ELF-1 (cell line): ENCODE measurements around the gene NTRK1.
A peak's percentile ranks its signal among the peaks of the same experiment; 100 is the strongest.

ENCODE experiments used
- DNase-seq: peaks from one replicate; pipeline ENCODE4 v3.0.0-alpha.2; 2016; ENCODE audit warnings: low read depth, low spot score

The NTRK1 gene

DNA sequence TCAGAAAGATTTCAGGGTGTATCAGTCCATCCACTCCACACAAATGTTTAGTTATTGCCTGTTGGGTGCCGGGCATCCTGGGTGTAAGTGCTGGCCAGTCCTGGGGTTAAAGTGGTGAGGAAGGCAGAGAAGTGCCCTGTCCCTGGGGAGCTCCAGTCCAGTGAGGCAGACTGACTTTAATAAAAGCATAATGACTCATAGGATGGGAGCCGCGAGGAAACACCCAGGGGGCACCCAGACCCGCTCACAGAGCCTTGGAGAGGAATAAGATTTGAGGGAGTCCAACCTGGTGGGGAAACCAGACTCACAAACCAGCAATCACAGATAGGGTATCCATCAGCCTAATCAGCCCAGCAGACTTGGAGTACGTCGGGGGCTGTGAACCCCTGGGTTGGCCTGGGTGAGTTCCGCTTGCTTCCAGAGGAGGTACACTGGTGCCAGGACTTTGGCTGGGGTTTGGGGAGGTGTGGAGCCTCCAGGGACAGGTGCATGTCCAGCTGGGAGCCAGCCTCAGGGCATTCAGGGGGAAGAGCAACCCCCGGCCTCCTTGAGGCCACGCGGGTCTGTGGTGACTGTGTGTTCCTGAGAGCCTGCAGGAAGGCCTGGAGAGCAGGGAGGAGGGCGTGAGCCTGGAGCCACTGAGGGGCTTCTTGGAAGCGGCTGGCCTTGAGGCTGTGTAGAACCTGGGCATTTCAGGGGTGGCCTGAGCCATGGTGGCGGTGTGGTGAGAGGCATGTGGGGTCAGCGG lies 36.6 kb downstream of the NTRK1 start:
- DNase-seq, result peak; percentile 52

DNA sequence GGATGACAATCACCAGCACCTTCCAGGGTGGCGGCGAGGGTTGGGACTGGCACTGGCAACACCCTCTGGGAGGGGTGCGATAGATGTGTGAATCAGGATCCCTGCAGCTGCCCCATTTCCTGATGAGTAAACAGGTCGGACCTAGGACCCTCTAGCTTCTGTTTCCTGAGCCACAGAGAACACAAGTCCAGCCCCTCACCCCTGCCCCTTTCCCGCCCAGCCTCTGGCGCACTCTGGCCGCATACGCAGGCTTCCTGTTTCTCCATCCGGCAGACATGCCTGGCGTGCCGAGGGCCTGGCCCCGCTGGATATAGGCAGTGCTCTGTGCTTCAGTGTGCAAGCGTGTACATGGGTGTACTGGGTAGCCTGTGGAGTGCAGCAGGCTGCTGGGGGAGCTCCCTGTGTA lies 37.5 kb downstream of the NTRK1 start:
- DNase-seq, result peak; percentile 84

DNA sequence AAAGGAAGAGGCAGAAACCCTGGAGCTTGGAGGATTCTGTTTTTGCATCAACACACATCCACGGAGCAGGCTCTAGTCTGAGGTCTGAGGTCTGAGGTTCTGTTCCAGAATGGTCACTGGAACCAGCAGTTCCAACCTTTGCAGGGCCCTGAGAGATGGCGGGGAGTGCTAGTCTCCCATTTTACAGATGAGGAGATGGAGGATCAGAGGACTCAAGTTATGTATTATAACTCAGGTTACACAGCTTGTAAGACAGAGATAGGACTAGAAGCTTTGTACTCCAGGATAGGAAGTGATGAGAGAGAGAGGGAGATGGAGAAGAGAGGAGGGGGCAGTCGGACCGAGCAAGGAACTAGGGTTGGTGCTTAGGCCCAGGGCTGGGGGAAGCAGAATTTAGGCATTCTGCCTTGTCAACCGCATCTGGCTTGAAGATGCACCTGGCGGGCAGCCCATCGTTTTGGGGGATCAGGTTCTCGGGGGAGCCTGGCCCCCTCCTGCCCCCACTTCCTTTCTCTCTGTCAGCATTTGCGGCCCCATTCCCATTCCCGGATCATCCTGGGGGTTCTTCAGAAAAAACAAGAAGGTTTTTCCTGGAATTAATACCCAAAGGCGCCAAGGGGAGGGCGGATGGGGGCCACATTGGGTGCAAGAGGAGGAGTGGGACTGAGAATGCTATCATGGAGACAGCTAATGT lies 38.5 kb downstream of the NTRK1 start:
- no peak for DNase-seq

DNA sequence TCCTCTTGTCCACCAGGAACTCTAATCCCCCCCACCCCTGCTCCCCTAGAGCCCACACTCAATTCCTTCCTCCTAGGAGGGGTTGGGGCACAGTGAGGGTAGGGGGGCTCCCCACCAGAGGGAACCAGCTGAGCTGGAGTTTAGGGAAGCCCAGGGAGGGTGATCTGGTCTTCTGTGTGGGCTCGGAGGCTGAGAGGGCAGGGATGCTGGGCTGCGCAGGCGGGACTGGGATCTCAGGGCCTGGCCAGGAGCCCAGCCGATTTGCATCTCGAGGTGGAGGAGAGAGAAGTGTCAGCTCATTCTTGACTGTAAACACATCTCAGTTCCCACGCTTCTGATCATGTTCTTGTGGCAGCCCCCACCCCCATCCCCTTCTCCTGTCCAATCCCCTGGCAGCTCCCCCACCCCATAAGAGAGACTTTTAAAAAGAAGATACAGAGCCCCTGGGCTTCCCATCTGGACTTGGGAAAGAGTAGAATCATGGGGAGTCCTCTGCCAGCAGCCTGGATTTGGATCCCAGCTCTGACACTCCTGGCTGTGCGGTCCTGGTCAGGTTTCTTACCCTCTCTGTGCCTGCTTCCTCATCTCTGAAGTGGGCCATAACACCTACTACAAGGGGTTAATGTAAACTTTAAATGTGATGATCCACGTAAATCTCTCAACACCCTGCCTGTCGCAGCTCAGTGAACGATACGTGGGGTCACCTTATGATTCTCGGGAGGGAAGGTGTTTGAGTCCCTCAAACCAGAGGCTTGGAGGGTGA lies 39.5 kb downstream of the NTRK1 start:
- no peak for DNase-seq

DNA sequence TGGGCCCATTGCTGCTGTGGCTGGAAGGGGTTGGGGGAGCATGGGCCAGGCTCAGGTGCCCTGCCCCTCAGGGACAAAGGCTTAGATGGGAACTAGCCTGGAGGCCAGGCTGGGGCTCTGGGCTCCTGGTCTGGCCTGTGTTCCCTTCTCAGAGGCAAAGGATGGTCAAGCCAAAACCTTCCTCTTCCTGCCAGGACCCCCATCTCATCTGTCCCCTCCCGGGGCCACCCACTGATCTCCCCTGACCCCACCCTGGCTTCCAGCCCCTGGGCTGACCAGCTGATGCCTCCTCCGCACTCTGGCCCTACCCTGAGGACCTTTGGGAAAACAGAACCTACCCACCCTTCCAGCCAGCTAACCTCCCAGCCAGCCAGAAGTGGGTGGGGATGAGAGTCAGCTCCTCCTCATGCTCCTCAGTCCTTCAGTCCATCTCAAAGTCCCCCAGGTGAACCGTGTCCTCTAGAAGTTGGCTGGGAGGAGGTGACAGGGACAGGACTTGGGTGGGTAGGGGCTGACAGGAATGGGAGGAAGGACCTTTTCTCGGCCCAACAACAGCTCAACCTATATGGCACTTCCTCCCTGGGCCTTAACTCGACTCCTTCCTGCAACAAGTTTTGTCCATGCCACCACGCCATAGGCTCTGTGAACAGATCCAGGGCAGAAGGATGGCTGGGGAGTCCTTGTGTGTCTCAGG lies 40.4 kb downstream of the NTRK1 start:
- no peak for DNase-seq

DNA sequence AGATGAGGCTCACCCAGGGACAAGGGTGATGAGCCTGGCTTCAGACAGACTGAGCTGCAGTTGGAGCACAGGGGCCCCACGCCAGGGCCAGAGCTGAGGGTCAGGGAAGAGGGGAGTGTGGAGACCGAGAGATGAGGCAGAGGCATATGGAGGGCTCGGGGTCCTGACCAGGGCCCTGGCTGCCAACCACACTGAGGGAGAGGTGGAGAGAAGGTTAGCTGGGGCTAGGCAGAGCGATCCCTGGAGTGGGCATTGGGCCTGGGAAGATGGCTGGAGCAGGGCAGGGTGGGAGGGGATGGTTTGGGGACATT lies 40.9 kb downstream of the NTRK1 start:
- no peak for DNase-seq

DNA sequence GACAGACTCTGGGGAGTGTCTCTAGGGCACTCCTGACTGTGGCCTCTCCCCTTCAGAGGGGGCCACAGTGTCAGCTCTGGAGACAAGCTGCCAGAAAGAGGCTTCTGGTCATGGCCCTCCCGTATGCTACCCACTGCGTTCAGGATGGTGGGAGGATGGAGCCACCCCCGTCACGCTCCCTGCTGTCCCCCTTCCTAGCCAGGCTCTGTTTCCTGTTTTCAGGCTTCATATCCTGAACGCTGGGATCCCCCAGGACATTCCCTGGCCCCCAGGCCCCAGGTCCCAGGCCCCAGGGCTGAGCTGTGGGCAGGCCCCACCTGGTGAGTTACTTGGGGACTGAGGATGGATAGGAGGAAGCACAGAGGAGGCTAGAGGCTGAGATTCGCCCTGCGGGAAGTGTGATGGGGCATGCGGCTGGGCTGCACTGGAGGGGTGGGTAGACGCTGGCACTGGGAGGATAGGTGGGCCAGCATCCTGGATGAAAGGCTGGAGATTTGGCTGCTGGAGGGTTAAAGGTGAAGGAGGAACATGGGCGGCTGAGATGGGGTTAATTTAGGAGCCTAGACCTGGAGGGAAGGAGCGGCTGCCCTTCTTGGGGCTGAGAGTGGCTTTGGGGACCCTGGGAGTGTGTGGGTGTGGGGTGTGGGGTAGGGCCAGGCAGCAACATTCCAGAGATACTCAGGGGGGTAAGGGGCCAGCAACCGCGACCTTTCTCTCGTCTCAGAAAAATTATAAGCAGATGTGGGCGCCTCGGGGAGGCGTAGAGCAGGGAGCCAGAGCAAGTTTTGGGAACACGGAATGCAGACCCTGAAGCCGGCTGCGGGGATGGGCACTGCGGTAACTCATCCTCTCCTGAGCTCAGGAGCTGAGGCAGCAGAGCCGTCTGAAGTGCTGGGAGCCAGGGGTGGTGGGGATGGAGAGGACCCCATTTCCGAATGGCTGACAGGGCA lies 41.6 kb downstream of the NTRK1 start:
- DNase-seq, result no peak

DNA sequence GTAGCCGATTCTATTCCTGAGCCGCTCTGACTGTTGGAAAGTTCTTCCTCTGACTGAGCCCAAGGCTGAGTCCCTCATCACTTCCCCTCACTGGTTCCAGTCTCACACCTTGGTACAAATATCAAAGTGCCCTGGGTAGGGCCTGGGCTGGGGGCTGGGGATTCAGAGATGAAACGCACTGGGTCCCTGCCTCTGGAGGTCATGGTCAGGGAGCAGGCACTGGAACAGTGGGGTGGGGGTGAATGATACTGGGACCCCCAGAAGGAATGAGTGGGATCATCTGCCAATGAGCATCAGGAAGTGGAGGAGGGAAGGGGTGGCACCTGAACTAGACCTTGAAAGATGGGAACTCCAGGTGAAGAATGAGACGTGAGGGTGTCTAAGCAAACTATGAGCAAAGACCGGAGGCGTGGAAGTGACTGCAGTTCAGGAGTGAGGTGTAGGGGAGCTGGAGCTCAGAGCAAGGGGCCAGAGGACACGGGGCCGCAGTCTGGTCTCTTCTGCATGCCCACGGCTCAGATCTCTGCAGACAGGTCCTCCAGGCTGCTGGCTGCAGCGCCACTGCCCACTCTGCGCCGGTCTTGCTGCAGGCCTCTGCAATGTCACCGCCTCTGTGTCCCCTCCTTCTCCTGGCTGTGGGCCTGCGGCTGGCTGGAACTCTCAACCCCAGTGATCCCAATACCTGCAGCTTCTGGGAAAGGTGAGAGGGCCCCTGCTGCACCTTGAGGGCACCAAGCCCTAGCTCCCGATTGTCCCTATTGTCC lies 42.8 kb downstream of the NTRK1 start:
- no peak for DNase-seq

DNA sequence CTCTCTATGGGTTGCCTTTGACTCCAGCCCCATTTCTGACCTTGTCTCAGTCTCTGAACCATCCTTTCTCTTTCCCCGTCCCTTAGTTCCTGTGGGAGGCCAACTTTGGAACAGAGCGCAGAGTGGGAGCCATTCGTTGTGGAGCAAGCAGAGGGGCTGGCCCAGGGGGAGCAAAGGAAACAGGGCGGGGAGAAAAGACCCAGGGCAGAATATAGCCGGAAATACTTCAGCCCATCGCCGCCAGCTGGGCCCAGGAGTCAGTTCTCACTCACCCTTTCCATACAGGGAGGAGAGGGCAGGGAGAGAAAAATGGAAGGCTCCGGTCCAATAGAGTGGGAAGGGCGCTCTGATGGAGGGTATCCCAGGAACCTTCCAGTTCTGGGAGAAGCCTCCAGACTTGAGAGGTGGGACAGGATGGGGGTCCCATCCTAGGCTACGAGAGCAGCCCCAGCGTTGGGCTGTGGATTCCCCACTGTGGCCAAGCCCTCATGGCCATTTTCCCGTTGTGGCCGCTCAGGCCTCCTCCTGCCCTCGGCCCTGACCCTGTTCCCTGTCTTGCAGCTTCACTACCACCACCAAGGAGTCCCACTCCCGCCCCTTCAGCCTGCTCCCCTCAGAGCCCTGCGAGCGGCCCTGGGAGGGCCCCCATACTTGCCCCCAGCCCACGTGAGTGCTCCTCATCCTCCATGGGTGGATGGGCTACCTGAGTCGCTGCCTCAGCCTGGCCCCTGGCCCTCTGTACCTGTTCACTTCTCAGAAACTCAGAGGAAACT lies 43.7 kb downstream of the NTRK1 start:
- no peak for DNase-seq

DNA sequence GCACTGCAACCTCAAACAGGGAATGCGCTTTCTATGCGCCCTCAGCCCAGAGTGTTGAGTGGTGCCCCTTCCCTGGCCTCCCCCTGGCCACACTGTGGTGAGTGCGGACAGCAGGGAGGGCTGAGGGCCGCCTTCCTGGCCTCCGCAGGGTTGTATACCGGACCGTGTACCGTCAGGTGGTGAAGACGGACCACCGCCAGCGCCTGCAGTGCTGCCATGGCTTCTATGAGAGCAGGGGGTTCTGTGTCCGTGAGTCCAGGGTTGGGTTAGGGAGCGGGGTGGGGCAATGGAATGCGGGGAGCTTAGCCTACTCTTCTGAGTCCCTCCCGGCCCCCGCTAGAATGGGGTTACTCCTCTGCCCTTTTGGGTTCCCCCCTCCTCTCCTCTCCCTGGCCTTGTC lies 44.5 kb downstream of the NTRK1 start:
- no peak for DNase-seq

DNA sequence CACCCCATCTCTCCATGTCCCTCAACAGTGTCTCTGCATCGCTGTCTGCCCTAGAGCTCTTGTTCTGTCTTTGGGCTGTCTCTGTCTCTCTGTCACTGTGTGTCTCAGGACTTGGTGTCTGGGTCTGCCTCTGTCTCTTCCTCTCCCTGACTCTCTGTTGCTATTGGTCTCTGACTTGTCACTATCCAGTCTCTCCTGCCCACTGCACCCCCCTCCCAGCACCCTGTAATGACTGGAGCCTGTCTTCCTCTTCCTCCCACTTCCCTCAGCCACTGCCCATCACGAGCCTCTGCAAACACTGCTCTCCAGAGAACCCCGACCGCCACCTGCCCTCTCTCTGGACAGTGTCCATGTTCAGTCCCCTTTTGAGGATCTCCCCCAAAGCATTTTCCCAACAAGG lies 45.0 kb downstream of the NTRK1 start:
- no peak for DNase-seq

DNA sequence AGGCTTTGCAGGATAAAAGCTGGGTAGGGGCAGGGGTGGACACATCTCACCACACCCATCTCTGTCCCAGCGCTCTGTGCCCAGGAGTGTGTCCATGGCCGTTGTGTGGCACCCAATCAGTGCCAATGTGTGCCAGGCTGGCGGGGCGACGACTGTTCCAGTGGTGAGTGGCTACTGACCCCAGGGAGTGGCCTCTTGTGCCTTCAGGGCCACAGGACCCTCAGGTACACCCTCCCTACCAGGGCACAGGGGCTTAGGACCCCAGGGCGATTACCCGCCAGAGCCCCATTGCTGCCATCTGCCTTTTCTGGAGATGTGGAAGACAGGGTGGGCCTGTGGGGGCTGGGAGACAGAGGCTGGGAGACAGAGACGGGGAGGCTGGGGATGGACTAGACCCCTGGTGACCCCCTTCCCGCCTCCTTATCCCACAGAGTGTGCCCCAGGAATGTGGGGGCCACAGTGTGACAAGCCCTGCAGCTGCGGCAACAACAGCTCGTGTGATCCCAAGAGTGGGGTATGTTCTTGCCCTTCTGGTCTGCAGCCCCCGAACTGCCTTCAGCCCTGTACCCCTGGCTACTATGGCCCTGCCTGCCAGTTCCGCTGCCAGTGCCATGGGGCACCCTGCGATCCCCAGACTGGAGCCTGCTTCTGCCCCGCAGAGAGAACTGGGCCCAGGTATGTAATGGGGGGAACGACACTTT lies 45.7 kb downstream of the NTRK1 start:
- DNase-seq, result no peak

DNA sequence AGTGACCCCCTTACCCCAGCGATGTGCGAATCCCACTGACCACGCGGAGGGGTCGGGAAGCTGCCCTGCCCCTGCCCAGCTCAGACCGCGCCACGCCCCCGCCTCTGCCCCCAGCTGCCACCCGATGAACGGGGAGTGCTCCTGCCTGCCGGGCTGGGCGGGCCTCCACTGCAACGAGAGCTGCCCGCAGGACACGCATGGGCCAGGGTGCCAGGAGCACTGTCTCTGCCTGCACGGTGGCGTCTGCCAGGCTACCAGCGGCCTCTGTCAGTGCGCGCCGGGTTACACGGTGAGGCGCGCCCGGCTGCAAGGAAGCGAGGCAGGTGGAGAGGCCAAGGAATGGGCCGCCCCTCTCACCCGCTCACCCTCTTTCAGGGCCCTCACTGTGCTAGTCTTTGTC lies 47.9 kb downstream of the NTRK1 start:
- no peak for DNase-seq

DNA sequence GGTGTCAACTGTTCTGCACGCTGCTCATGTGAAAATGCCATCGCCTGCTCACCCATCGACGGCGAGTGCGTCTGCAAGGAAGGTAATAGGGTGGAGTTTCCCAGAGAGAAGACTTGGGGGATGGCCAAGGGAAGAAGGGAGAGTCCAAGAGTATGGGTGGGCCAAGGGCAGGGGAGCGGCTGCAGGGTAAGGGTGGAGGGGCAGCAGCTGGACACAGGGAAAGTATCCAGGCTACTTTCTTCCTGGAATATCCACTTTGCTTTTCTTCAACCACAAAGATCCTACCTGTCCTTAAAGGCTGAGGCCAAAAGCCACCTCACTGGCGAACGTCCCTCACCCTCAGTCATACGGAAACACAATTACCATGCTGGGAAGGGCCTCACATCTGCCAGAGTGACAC lies 48.3 kb downstream of the NTRK1 start:
- no peak for DNase-seq

DNA sequence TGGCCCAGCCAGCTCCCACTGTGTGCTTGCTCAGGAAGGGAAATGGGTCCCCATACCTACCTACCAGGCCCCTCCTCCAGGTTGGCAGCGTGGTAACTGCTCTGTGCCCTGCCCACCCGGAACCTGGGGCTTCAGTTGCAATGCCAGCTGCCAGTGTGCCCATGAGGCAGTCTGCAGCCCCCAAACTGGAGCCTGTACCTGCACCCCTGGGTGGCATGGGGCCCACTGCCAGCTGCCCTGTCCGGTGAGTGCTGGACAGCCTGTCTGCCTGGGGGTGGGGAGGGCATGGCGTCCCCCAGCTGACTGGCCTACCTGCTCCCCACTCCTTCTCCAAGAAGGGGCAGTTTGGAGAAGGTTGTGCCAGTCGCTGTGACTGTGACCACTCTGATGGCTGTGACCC lies 49.0 kb downstream of the NTRK1 start:
- DNase-seq, result no peak

DNA sequence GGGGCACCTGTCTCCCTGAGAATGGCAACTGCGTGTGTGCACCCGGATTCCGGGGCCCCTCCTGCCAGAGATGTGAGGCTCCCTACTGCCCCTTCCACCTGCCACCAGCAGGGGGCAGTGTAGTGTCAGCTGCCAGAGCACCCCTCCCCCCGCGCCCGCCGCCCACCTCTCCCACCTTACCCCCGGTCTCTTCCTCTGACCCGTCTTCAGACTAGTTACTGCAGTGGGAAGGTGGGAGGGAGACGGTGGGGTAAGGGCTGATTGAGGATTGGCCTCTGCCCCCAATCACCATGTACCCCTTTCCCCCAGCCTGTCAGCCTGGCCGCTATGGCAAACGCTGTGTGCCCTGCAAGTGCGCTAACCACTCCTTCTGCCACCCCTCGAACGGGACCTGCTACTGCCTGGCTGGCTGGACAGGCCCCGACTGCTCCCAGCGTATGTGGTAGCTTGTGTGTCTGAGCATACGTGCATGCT lies 49.7 kb downstream of the NTRK1 start:
- DNase-seq, result peak; percentile 65

DNA sequence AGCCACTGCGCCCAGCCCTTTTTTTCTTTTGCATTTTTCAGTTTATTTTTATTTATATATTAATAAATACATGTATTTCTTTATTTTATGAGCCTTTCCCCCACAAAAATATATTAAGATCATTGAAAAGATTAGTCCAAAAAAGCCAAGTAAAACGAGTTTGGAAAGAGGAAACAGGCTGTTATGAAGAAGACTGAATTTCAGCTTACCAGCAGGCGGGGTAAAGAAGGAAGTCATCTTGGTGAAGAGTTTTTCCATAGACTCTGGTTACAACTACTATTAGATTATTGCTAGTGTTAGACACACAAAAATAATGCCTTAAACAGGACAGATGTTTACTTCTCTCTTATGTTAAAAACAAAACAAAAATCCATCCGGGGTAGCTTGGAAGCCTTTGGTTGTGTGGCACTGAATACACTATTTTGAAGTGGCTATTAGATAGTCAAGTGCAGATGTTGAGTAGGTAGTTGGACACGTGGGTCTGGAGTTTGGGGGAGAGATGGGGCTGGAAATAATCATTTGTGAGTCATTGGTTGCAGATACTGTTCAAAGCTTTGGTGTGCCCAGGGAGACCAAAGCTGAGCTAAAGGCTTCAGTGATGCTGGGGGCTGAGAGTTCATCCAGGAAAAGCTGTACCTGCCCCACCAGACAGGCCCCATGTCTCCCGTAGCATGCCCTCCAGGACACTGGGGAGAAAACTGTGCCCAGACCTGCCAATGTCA lies 51.1 kb downstream of the NTRK1 start:
- DNase-seq, result no peak

DNA sequence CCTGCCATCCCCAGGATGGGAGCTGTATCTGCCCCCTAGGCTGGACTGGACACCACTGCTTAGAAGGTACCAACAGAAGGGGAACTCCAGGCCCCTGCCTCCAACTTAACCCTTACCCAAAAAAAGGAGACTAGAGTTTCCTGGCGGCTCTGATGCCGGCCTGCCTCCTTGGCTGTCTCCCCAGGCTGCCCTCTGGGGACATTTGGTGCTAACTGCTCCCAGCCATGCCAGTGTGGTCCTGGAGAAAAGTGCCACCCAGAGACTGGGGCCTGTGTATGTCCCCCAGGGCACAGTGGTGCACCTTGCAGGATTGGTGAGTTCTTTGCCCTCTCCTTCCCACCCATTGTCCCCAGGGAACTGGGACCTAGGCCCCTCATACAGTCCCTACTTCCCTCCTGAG lies 51.6 kb downstream of the NTRK1 start:
- no peak for DNase-seq
